ENCODE measurements around the gene FSD1L.

GRCh38 chr9:105459336-105459735 is 11.5 kb downstream of the FSD1L start:
- TF ChIP-seq CTCF (IDR thresholded peaks at IDR 0.05 in 8 of 11, conservative IDR thresholded peaks at IDR 0.05 in 3 of 11) (no peak), POLR2A (IDR thresholded peaks at IDR 0.05) (no peak), POLR2AphosphoS5 (IDR thresholded peaks at IDR 0.05) (no peak)
